Tibial artery (tissue), 4 donors: ENCODE data around the gene UBXN2A.
"Not testable (repeated sequence)": the region's sequence is repeated elsewhere in the genome, so short reads cannot be mapped to it uniquely, and the experiment has no call there.

Experiments used
- DNase-seq, 2 donors: peaks; one replicate each; pipeline ENCODE4 v3.0.0-alpha.2; 2019
- H3K27ac ChIP-seq, 2 donors: fragments of 200-600 bp; sonication (generic) in 1 of 2; 1 replicate in 1 of 2; 2 replicates in 1 of 2; pipeline ENCODE4 v1.5.1; 2018 to 2019; ENCODE audit warnings: mild to moderate bottlenecking in 1 of 2
- H3K27me3 ChIP-seq, 2 donors: fragments of 200-600 bp; sonication (generic) in 1 of 2; one replicate each; pipeline versions ENCODE4 v1.5.1 to v1.6.0; 2016 to 2019
- H3K36me3 ChIP-seq, 3 donors: fragments of 200-600 bp; sonication (generic) in 2 of 3; one replicate each; pipeline ENCODE4 v1.5.1; 2016 to 2019; ENCODE audit warnings: mild to moderate bottlenecking in 2 of 3
- H3K4me1 ChIP-seq, 4 donors: fragments of 200-600 bp; sonication (generic) in 2 of 4; 1 replicate in 3 of 4; 2 replicates in 1 of 4; pipeline ENCODE4 v1.5.1; 2016 to 2019
- H3K4me3 ChIP-seq, 2 donors: fragments of 200-600 bp; sonication (generic) in 1 of 2; 1 replicate in 1 of 2; 2 replicates in 1 of 2; pipeline ENCODE4 v1.5.1; 2018 to 2019; ENCODE audit warnings: mild to moderate bottlenecking in 2 of 2
- H3K9me3 ChIP-seq, 3 donors: fragments of 200-600 bp; sonication (generic) in 1 of 3; one replicate each; pipeline ENCODE4 v1.5.1; 2016 to 2019
- intact Hi-C: fragments of 100-400 bp; cut with DNase I; formaldehyde crosslinking; loops from one replicate; pipeline ENCODE4 v1.15.0; 2023; ENCODE audit warnings: low total_unique reads
- TF ChIP-seq, protein P1 (sequence below), 2 experiments: fragments of 200-600 bp in 1 of 2; fragments of 450-650 bp in 1 of 2; IDR thresholded peaks; one replicate each; pipeline ENCODE4 v1.5.1; 2017 to 2019; ENCODE audit warnings: antibody characterized with exemption in 2 of 2, mild to moderate bottlenecking in 1 of 2, moderate library complexity in 1 of 2

The UBXN2A gene

DNA sequence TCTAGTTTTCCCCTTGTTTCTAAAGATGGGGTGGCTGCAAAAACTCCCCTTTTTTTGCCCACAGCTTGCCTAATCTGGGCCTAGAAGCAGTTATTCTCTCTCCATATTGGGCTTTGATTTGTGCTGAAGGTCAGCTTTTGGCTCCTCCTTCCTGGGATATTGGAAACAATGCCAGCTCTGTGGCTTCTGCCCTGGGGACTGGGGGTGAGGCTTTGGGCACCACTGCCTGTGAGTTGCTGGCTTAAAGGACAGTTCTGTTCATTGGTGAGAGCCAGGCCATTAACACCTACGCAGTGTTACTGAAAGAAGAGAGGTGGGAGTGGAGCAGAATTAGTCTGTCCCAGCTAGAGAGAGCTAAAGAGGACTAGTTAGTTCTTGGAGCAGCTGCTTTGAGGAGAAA lies 4.3 kb downstream of the UBXN2A start:
- DNase-seq = no peak
- intact Hi-C loops = no loop called here
- Histone ChIP-seq H3K4me1 (peaks cover 0 to 13% (median 5%) of the 10 kb centered on the region in 4 donors), H3K4me3 (no peak overlapping the region), H3K27me3 (no peaks in the 10 kb centered on the region), H3K36me3 (no peaks in the 10 kb centered on the region), H3K27ac (no peak overlapping the region), H3K9me3 (no peaks in the 10 kb centered on the region)
- TF ChIP-seq, protein P1, sequence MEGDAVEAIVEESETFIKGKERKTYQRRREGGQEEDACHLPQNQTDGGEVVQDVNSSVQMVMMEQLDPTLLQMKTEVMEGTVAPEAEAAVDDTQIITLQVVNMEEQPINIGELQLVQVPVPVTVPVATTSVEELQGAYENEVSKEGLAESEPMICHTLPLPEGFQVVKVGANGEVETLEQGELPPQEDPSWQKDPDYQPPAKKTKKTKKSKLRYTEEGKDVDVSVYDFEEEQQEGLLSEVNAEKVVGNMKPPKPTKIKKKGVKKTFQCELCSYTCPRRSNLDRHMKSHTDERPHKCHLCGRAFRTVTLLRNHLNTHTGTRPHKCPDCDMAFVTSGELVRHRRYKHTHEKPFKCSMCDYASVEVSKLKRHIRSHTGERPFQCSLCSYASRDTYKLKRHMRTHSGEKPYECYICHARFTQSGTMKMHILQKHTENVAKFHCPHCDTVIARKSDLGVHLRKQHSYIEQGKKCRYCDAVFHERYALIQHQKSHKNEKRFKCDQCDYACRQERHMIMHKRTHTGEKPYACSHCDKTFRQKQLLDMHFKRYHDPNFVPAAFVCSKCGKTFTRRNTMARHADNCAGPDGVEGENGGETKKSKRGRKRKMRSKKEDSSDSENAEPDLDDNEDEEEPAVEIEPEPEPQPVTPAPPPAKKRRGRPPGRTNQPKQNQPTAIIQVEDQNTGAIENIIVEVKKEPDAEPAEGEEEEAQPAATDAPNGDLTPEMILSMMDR (IDR thresholded peaks at IDR 0.05) = no peak

DNA sequence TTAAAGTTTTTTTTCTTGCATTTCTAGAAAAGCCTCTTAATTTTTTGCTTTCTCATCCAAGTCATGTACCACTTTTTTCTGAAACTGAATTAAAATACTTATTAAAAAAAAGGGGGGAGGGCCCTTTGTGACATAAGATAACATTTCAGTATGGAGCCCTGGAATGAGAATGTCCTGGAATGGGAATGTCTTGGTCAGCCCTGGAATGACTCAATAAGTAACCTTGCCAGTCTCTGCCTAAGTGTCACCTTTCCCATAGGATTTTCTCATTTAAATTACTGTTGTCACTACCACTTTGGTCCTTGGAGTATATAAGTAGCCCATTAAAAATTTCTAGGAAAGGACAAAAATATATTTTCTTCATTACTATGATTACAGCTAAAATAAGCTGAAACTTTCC lies 4.7 kb downstream of the UBXN2A start:
- H3K27me3 ChIP-seq = no peaks in the 10 kb centered on the region
- TF ChIP-seq, protein P1 (IDR thresholded peaks at IDR 0.05) = no peak
- no peak for DNase-seq
- intact Hi-C loops = no loop called here
- no peak overlapping the region for H3K4me3 ChIP-seq
- H3K36me3 ChIP-seq = no peaks in the 10 kb centered on the region
- peaks cover 0 to 13% (median 5%) of the 10 kb centered on the region in 4 donors for H3K4me1 ChIP-seq
- no peak overlapping the region for H3K27ac ChIP-seq
- no peaks in the 10 kb centered on the region for H3K9me3 ChIP-seq

DNA sequence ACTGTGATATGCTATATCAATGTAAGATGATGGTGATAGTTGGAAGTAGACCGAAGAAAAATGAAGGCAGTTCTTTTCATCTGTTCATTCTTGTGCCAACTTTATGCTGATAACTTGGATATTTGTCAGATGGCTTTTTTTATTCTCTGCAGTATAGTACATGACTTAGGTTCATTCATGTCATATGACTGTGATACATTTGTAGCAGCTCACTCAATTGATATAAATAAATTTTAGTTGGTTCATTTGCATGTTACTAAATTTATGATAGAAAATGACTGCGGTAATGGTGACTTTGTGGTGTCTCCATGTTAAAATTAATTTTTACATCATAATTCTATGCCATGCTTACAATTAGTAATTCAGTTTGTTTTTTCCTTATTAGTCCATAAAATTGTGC lies 7.1 kb downstream of the UBXN2A start:
- Histone ChIP-seq H3K27me3 (no peaks in the 10 kb centered on the region), H3K9me3 (no peaks in the 10 kb centered on the region), H3K4me3 (no peak overlapping the region), H3K27ac (no peak overlapping the region), H3K36me3 (no peaks in the 10 kb centered on the region), H3K4me1 (peaks cover 0 to 4% (median 2%) of the 10 kb centered on the region in 4 donors)
- TF ChIP-seq, protein P1 (IDR thresholded peaks at IDR 0.05) = no peak
- intact Hi-C loops = no loop called here
- no peak for DNase-seq

DNA sequence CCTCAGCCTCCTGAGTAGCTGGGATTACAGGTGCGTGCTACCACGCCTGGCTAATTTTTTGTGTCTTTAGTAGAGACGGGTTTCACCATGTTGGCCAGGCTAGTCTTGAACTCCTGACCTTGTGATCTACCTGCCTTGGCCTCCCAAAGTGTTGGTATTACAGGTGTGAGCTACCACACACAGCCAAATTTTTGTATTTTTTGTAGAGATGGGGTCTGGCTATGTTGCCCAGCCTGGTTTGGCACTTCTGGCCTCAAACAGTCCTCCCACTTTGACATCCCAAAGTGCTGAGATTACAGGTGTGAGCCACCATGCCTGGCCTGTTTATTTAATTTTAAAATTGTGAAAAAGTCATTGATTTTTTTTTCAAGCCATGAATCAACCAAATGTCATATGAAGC lies 12.3 kb downstream of the UBXN2A start:
- DNase-seq, H3K27ac ChIP-seq, H3K4me1 ChIP-seq, intact Hi-C loops, H3K4me3 ChIP-seq, H3K27me3 ChIP-seq, H3K9me3 ChIP-seq, H3K36me3 ChIP-seq: not testable (repeated sequence)

DNA sequence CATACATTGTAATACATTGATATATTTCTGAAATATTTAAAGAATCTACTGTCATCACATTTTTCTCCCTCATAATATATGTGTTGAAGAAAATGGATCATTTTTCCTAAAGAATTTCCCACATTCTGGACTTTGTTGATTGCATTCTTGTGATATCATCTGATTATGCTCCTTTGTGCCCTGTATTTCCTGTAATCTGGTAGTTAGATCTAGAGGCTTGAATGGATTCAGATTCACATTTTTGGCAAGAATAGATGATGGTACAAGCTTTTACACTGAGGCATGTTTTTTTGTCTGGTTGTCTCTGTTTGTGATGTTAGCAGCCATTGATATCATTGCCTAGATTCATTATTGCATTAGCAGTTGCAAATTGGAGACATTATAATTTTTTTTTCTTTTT lies 13.4 kb downstream of the UBXN2A start:
- Histone ChIP-seq H3K4me1 (peaks cover 0 to 4% (median 0%) of the 10 kb centered on the region in 4 donors), H3K27me3 (no peaks in the 10 kb centered on the region), H3K4me3 (no peak overlapping the region), H3K9me3 (no peaks in the 10 kb centered on the region), H3K36me3 (peaks cover 0 to 3% (median under 1%) of the 10 kb centered on the region in 3 donors), H3K27ac (no peak overlapping the region)
- intact Hi-C loops = no loop called here
- no peak for DNase-seq
- TF ChIP-seq, protein P1 (IDR thresholded peaks at IDR 0.05) = no peak

DNA sequence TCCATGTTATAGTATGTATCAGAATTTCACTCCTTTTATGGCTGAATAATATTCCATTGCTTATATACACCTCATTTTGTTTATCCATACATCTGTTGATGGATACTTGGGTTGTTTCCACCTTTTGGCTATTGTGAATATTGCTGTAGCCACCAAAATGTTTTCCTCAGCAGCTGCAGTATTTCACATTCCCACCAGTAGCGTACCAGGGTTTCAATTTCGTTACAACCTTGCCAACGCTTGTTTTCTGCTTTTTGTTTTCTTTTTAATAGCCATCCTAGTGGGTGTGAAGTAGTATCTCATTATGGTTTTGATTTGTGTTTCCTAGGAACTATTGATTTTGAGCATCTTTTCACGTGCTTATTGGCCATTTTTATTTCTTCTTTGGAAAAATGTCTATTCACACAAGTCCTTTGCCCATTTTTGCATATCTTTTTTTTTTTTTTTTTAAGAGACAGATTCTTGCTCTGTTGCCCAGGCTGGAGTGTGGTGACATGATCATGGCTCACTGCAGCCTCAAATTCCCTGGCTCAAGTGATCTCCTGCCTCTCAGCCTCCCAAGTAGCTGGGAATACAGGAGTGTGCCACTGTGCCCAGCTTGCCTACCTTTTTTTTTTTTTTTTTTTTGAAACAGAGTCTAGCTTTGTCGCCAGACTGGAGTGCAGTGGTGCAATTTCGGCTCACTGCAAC lies 14.2 kb downstream of the UBXN2A start:
- DNase-seq = no peak
- Histone ChIP-seq H3K36me3 (peaks cover 0 to 12% (median 9%) of the 10 kb centered on the region in 3 donors), H3K4me1 (peaks cover 0 to 4% (median 0%) of the 10 kb centered on the region in 4 donors), H3K4me3 (no peak overlapping the region), H3K9me3 (no peaks in the 10 kb centered on the region), H3K27ac (no peak overlapping the region), H3K27me3 (no peaks in the 10 kb centered on the region)
- intact Hi-C loops = no loop called here
- TF ChIP-seq, protein P1 (IDR thresholded peaks at IDR 0.05) = no peak
